Nephron (organoid): Measurements from ENCODE around the gene SMIM29.
"Not testable (repeated sequence)": the region's sequence is repeated elsewhere in the genome, so short reads cannot be mapped to it uniquely, and the experiment has no call there.

Experiments
- H3K27ac Mint-ChIP-seq, 3 experiments: 2 replicates each; pipeline ENCODE4 v1.8.0; 2020; ENCODE audit warnings: mixed read lengths in 3 of 3, mild to moderate bottlenecking in 2 of 3, moderate library complexity in 1 of 3
- H3K27me3 Mint-ChIP-seq: 2 replicates; pipeline ENCODE4 v1.8.0; 2021; ENCODE audit warnings: low read depth, mild to moderate bottlenecking, moderate library complexity, mixed read lengths
- H3K36me3 Mint-ChIP-seq: 2 replicates; pipeline ENCODE4 v1.8.0; 2020; ENCODE audit warnings: low read depth, mixed read lengths
- H3K4me1 Mint-ChIP-seq: 2 replicates; pipeline ENCODE4 v1.8.0; 2020; ENCODE audit warnings: mixed read lengths
- H3K4me3 Mint-ChIP-seq, 3 experiments: 2 replicates each; pipeline ENCODE4 v1.8.0; 2020; ENCODE audit warnings: mild to moderate bottlenecking in 3 of 3, mixed read lengths in 3 of 3, moderate library complexity in 2 of 3
- H3K9me3 Mint-ChIP-seq: 2 replicates; pipeline ENCODE4 v1.8.0; 2020; ENCODE audit warnings: mixed read lengths
- TF ChIP-seq, protein P1 (sequence below), 3 experiments: fragments of 200-600 bp; sonication (generic); IDR thresholded peaks; one replicate each; pipeline ENCODE4 v1.5.0; 2021; ENCODE audit warnings: antibody characterized with exemption in 3 of 3; ENCODE audit not compliant: unreplicated experiment in 3 of 3

SMIM29 gene

DNA sequence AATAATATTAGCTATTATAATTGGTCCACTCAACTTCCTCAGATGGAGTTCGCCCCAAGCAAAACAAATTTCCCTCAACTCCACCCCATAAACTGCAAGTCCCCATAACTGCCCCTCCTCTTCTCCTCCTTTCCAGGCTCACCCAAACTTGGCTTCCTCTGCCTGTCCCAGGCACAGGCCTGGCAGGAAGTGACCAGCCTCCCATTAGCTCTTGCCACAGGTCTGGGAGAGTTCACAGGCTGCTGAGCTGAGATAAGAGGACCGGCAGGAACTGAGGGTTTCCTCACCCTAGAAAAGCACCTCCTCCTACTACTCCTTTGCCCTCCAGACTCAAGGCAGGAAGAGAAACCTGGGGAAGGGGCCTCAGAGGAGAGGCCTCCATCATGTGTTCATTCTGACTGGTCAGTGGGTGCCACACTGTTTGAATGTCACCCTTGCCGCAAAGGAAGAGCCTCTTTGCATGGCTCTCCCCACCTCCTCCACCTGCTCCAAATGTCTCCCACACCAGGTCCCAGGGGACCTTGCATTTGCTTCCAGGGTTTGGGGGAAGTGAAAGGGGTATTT lies 24.5 kb upstream of the SMIM29 start:
- H3K27me3 Mint-ChIP-seq = no peaks in the 10 kb centered on the region
- H3K4me3 Mint-ChIP-seq = no peak overlapping the region
- no peaks in the 10 kb centered on the region for H3K9me3 Mint-ChIP-seq
- H3K4me1 Mint-ChIP-seq = no peaks in the 10 kb centered on the region
- H3K27ac Mint-ChIP-seq = peak overlapping the region in 1 of 3 experiments; percentile 59
- TF ChIP-seq, protein P1, sequence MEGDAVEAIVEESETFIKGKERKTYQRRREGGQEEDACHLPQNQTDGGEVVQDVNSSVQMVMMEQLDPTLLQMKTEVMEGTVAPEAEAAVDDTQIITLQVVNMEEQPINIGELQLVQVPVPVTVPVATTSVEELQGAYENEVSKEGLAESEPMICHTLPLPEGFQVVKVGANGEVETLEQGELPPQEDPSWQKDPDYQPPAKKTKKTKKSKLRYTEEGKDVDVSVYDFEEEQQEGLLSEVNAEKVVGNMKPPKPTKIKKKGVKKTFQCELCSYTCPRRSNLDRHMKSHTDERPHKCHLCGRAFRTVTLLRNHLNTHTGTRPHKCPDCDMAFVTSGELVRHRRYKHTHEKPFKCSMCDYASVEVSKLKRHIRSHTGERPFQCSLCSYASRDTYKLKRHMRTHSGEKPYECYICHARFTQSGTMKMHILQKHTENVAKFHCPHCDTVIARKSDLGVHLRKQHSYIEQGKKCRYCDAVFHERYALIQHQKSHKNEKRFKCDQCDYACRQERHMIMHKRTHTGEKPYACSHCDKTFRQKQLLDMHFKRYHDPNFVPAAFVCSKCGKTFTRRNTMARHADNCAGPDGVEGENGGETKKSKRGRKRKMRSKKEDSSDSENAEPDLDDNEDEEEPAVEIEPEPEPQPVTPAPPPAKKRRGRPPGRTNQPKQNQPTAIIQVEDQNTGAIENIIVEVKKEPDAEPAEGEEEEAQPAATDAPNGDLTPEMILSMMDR (IDR thresholded peaks at IDR 0.05; ENCODE audit: unreplicated experiment in 3 of 3) = no peak
- peaks cover 7% of the 10 kb centered on the region for H3K36me3 Mint-ChIP-seq

DNA sequence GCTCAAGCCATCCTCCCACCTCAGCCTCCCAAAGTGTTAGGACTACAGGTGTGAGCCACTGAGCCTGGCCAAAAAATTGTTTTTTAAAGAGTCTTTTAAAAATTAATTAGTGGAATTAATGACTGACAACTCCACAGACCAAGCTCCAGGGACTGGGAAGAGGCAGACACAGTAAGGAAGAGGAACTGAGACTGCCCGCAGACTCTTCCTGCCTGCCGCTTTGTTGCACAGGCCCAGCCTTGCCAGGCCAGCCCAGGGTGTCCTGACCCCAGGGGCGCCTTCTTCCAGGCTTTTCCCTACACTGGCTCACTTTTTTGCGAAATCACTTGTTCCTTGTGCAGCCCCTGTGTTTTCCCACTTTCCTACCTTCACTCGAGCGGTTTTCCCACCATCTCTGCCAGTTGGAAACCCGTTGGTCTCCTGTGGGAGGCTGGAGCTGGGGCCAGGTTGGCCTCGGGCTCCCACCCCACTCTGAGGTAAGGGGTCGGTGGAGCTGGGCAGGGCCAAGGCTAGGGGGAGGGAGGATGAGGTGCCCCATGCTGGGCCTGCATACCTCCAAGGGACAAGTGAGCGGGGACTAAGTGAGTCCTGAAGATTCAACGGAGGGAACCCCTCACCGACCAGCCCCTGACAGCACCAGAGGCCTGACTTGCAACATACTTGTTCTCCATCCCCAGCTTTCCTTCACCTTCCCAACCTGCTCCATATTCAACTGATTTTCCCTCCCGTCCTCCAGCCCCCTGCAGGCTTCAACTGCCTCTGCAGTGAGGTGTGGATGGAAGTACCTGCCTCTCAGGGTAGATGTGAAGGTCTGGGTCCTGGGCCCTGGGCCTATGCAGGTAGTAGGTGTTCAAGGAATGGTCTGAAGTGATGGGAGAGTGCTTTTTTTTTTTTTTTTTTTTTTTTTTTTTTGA lies 23.5 kb upstream of the SMIM29 start:
- Mint-ChIP-seq H3K4me3 (no peak overlapping the region), H3K36me3 (peaks cover 5% of the 10 kb centered on the region), H3K27me3 (no peaks in the 10 kb centered on the region), H3K27ac (no peak overlapping the region), H3K4me1 (no peaks in the 10 kb centered on the region), H3K9me3 (no peaks in the 10 kb centered on the region)
- TF ChIP-seq, protein P1 (IDR thresholded peaks at IDR 0.05; ENCODE audit: unreplicated experiment in 3 of 3) = no peak

DNA sequence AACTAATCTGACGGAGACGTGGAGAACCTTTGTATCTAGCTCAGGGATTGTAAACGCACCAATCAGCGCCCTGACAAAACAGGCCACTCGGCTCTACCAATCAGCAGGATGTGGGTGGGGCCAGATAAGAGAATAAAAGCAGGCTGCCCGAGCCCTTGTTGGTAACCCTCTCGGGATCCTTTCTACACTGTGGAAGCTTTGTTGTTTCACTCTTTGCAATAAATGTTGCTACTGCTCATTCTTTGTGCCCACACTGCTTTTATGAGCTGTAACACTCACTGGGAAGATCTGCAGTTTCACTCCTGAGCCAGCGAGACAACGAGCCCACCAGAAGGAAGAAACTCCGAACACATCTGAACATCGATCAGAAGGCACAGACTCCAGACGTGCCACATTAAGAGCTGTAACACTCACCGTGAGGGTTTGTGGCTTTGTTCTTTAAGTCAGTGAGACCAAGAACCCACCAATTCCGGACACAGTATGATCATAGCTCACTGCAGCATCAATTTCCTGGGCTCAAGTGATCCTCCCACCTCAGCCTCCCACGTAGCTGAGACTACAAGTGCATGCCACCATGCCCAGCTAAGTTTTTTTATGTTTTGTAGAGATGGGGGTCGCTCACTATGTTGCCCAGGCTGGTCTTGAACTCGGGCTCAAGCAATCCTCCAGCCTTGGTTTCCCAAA lies 21.0 kb upstream of the SMIM29 start:
- H3K4me1 Mint-ChIP-seq, H3K9me3 Mint-ChIP-seq, H3K27me3 Mint-ChIP-seq, H3K36me3 Mint-ChIP-seq, H3K4me3 Mint-ChIP-seq, H3K27ac Mint-ChIP-seq: not testable (repeated sequence)

DNA sequence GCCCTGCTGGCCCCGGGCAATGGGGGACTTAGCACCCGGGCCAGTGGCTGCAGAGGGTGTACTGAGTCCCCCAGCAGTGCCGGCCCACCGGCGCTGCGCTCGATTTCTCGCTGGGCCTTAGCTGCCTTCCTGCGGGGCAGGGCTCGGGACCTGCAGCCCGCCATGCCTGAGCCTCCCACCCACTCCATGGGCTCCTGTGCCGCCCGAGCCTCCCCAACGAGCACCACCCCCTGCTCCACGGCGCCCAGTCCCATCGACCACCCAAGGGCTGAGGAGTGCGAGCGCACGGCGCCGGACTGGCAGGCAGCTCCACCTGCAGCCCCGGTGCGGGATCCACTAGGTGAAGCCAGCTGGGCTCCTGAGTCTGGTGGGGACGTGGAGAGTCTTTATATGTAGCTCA lies 20.3 kb upstream of the SMIM29 start:
- H3K36me3 Mint-ChIP-seq, H3K27me3 Mint-ChIP-seq, H3K9me3 Mint-ChIP-seq, H3K27ac Mint-ChIP-seq, H3K4me1 Mint-ChIP-seq, H3K4me3 Mint-ChIP-seq: not testable (repeated sequence)

DNA sequence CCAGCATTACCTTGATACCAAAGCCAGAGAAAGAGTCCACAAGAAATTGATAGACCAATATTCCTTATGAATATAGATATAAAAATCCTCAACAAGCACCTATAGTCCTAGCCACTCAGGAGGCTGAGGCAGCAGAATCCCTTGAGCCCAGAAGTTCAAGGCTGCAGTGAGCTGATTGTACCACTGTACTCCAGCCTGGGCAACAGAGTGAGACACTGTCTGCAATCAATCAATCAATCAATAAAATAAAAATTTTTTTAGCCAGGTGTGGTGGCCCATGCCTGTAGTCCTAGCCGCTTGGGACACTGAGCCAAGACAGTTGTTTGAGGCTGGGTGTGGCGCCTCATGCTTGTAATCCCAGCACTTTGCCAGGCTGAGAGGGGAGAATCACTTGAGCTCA lies 18.9 kb upstream of the SMIM29 start:
- TF ChIP-seq, protein P1 (IDR thresholded peaks at IDR 0.05; ENCODE audit: unreplicated experiment in 3 of 3) = no peak
- no peaks in the 10 kb centered on the region for H3K4me1 Mint-ChIP-seq
- H3K27me3 Mint-ChIP-seq = no peaks in the 10 kb centered on the region
- no peak overlapping the region for H3K27ac Mint-ChIP-seq
- peaks cover 13% of the 10 kb centered on the region for H3K36me3 Mint-ChIP-seq
- H3K9me3 Mint-ChIP-seq = peaks cover 17% of the 10 kb centered on the region
- H3K4me3 Mint-ChIP-seq = no peak overlapping the region

DNA sequence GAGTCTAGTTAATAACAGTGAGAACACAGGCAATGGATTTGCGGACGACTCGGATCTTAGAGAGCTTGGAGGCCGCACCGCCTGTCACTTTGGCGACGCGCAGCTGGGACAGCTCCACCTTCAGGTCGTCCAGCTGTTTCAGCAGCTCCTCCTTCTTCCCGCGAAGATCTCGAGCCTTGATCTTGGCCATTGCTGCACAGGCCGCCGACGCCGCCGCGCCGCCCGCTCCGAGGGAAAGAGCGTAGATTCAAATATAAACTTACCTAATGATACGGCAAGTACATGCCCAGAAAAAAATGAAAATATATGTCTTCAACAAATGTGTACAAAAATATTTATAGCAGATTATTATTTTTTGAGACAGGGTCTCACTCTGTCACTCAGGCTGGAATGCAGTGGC lies 14.7 kb upstream of the SMIM29 start:
- H3K4me3 Mint-ChIP-seq, H3K27ac Mint-ChIP-seq, H3K4me1 Mint-ChIP-seq, H3K27me3 Mint-ChIP-seq: not testable (repeated sequence)
- Mint-ChIP-seq H3K36me3 (peaks cover 23% of the 10 kb centered on the region), H3K9me3 (peaks cover 28% of the 10 kb centered on the region)

DNA sequence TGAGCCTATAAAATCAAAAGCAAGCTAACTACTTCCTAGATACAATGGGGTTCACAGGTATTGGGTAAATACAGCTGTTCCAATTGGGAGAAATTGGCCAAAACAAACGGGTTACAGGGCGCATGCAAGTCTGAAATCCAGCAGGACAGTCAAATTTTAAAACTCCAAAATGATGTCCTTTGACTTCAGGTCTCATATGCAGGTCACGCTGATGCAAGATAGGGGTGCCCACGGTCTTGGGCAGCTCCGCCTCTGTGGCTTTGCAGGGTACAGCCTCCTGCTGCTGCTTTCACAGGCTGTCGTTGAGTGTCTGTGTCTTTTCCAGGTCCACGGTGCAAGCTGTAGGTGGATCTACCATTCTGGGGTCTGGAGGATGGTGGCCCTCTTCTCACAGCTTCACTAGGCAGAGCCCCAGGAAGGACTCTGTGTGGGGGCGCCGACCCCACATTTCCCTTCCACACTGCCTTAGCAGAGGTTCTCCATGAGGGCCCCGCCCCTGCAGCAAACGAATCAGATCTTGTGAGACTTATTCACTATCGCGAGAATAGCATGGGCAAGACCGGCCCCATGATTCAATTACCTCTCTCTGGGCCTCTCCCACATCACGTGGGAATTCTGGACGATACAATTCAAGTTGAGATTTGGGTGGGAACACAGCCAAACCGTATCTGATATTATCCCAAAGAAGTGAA lies 11.9 kb upstream of the SMIM29 start:
- TF ChIP-seq, protein P1 (IDR thresholded peaks at IDR 0.05; ENCODE audit: unreplicated experiment in 3 of 3) = no peak
- Mint-ChIP-seq H3K27me3 (peaks cover 4% of the 10 kb centered on the region), H3K4me3 (no peak overlapping the region), H3K27ac (no peak overlapping the region), H3K36me3 (peaks cover 23% of the 10 kb centered on the region), H3K4me1 (no peaks in the 10 kb centered on the region), H3K9me3 (peaks cover 28% of the 10 kb centered on the region)
